K562 (cell line): ENCODE measurements around the gene SEC24B. TPM values are rescaled to one million over a fixed set of nuclear protein-coding genes. Genes with fewer than 3 reads are reported as not detected.
A peak's percentile ranks its signal among the peaks of the same experiment; 100 is the strongest.

ENCODE experiments used
- ATAC-seq: fragments of 200-7000 bp; cut with Tn5 transposase; 3 replicates; pipeline ENCODE4 v1.9.1; 2020; ENCODE audit warnings: moderate library complexity
- BruUV-seq: library from RNA; stranded (reverse); fragments of 400-500 nt; replicated peaks from 2 replicates; lab custom pipeline; 2021; lab: Mats Ljungman, UMichigan
- CTCF ChIA-PET: fragments of 300-600 bp; formaldehyde crosslinking; extraction: SDS; loops from one replicate; lab custom pipeline; 2021; ENCODE audit warnings: low intra/inter-chr PET ratio; lab: Yijun Ruan, JAX
- POLR2A ChIA-PET: fragments of 300-600, 350-650 bp; sonication (Branson Sonifier 250); formaldehyde crosslinking; extraction: SDS; loops from one replicate; lab custom pipeline; 2021; ENCODE audit warnings: antibody characterized with exemption, inconsistent platforms; lab: Yijun Ruan, JAX
- DNase-seq, 4 experiments: peaks; one replicate each; pipeline versions ENCODE4 v3.0.0 to v3.0.0-alpha.2; 2011 to 2018; ENCODE audit warnings: low spot score in 3 of 4, mixed read lengths in 3 of 4; ENCODE audit errors: extremely low read depth in 1 of 4
- FAIRE-seq: peaks from 2 replicates; lab custom pipeline; 2011; peaks lifted over from hg19 to GRCh38; lab: Jason Lieb, UNC
- H2AFZ ChIP-seq: 2 replicates; pipeline ENCODE4 v1.6.0; 2011; ENCODE audit warnings: low read depth, low read length, control low read depth, inconsistent platforms
- H3K27ac ChIP-seq: fragments of 200-600 bp; 3 replicates; pipeline ENCODE4 v1.8.0; 2011; ENCODE audit warnings: low read depth, mild to moderate bottlenecking, control low read depth, inconsistent platforms, low read length, moderate library complexity, mixed read lengths; ENCODE audit errors: extremely low read depth
- H3K27me3 ChIP-seq, 2 experiments: fragments of 300-600 bp in 1 of 2; 2 replicates in 1 of 2; 3 replicates in 1 of 2; pipeline versions ENCODE4 v1.6.0 to v1.8.0; 2011; ENCODE audit warnings: inconsistent platforms in 2 of 2, low read length in 2 of 2, mild to moderate bottlenecking in 1 of 2, mixed read lengths in 1 of 2, moderate library complexity in 1 of 2; ENCODE audit not compliant: control insufficient read depth in 2 of 2, insufficient read depth in 2 of 2
- H3K36me3 ChIP-seq: fragments of 300-600 bp; 3 replicates; pipeline ENCODE4 v1.8.0; 2011; ENCODE audit warnings: mild to moderate bottlenecking, low read length, inconsistent platforms; ENCODE audit not compliant: control insufficient read depth, insufficient read depth
- H3K4me1 ChIP-seq, 2 experiments: fragments of 200-600 bp in 1 of 2; replicated peaks in 1 of 2; 2 replicates in 1 of 2; 3 replicates in 1 of 2; pipeline versions ENCODE4 v1.5.1 to v1.8.0; 2011; ENCODE audit warnings: inconsistent platforms in 2 of 2, low read length in 2 of 2, mild to moderate bottlenecking in 1 of 2, mixed read lengths in 1 of 2, moderate library complexity in 1 of 2; ENCODE audit not compliant: control insufficient read depth in 2 of 2, insufficient read depth in 2 of 2
- H3K4me2 ChIP-seq: 2 replicates; pipeline ENCODE4 v1.6.1; 2011; ENCODE audit warnings: low read length, control low read depth, inconsistent platforms, mixed read lengths; ENCODE audit not compliant: insufficient read depth
- H3K4me3 ChIP-seq: fragments of 200-600 bp; sonication (generic), shearing (Covaris generic); 2 replicates; pipeline ENCODE4 v1.5.1; 2016; ENCODE audit warnings: control low read depth, inconsistent platforms
- H3K79me2 ChIP-seq: fragments of 200-600 bp; 3 replicates; pipeline ENCODE4 v1.8.0; 2011; ENCODE audit warnings: low read length, inconsistent platforms; ENCODE audit not compliant: control insufficient read depth, insufficient read depth
- H3K9ac ChIP-seq, 2 experiments: 2 replicates each; pipeline versions ENCODE4 v1.6.0 to v1.6.1; 2011; ENCODE audit warnings: low read depth in 2 of 2, low read length in 2 of 2, control low read depth in 1 of 2, inconsistent platforms in 1 of 2, mild to moderate bottlenecking in 1 of 2, mixed read lengths in 1 of 2; ENCODE audit not compliant: insufficient read depth in 1 of 2
- H3K9me1 ChIP-seq: one replicate; pipeline ENCODE4 v1.6.0; 2011; ENCODE audit warnings: inconsistent platforms, mild to moderate bottlenecking, low read length, moderate library complexity; ENCODE audit not compliant: control insufficient read depth, insufficient read depth
- H3K9me3 ChIP-seq: replicated peaks from 2 replicates; pipeline ENCODE4 v1.5.1; 2011; ENCODE audit warnings: low read depth, low read length, inconsistent platforms; ENCODE audit not compliant: control insufficient read depth, insufficient read depth
- H4K20me1 ChIP-seq: replicated peaks from 2 replicates; pipeline ENCODE4 v1.6.1; 2011; ENCODE audit warnings: low read length, inconsistent platforms, mixed read lengths; ENCODE audit not compliant: control insufficient read depth, insufficient read depth
- ELF1 ChIP-seq: fragments of 200-800 bp; sonication (Bioruptor generic); IDR thresholded peaks from 2 replicates; pipeline ENCODE4 v1.6.1; 2016; ENCODE audit warnings: missing genetic modification characterization, missing compliant biosample characterization
- LARP7 ChIP-seq: fragments of 450-650 bp; IDR thresholded peaks from 2 replicates; pipeline ENCODE4 v1.6.1; 2016
- NFIC ChIP-seq: fragments of 450-650 bp; IDR thresholded peaks from 2 replicates; pipeline ENCODE4 v1.6.1; 2017; ENCODE audit warnings: mild to moderate bottlenecking, inconsistent platforms
- SRSF9 ChIP-seq: fragments of 200-400 bp; formaldehyde crosslinking; IDR thresholded peaks from 2 replicates; pipeline ENCODE4 v1.6.1; 2017; ENCODE audit warnings: low read depth, low read length, borderline replicate concordance
- TAF15 ChIP-seq: fragments of 200-400 bp; formaldehyde crosslinking; IDR thresholded peaks from 2 replicates; pipeline ENCODE4 v1.6.1; 2017; ENCODE audit warnings: mild to moderate bottlenecking, low read depth, low read length, moderate library complexity
- ZNF274 ChIP-seq: IDR thresholded peaks from 2 replicates; pipeline ENCODE4 v1.6.1; 2011; ENCODE audit warnings: low read depth, mild to moderate bottlenecking, low read length, moderate library complexity, borderline replicate concordance
- WGBS: fragments of 100-300 bp; shearing (Covaris generic); methylation state at CpG from one replicate; pipeline ENCODE4 v1.1.6; 2016; ENCODE audit warnings: low coverage, mixed read lengths; ENCODE audit not compliant: insufficient coverage; ENCODE audit errors: missing lambda C conversion rate; 5-methylcytosine and 5-hydroxymethylcytosine counted together
- in situ Hi-C: fragments of 300-500 bp; cut with MboI; formaldehyde crosslinking; loops from 4 replicates; pipeline ENCODE4 v1.15.0; 2018; ENCODE audit warnings: inconsistent platforms, mixed read lengths
- intact Hi-C: fragments of 100-400 bp; cut with micrococcal nuclease; formaldehyde crosslinking; loops from 2 replicates; pipeline ENCODE4 v1.14.2; 2022
- polyA plus RNA-seq, 8 experiments: library from polyadenylated mRNA; depleted of rRNA in 4 of 8; stranded (reverse) in 5 of 8; unstranded in 3 of 8; fragments of >200 nt; fragmentation: Nextera tagmentation in 2 of 8; fragmentation: Illumina TruSeq in 1 of 8; extraction: Ambion mirVana in 2 of 8; extraction: Trizol in 1 of 8; gene quantifications; 2 replicates each; pipeline versions ENCODE4 v1.2.1 to v1.2.3, GENCODE V29; 2011 to 2014; ENCODE audit warnings: inconsistent platforms in 1 of 8, missing spikeins in 1 of 8
- total RNA-seq, 7 experiments: library from RNA; depleted of rRNA in 6 of 7; stranded (reverse); fragments of >200 nt in 6 of 7; fragmentation: Illumina TruSeq in 2 of 7; extraction: Trizol in 2 of 7; gene quantifications; 2 replicates each; pipeline versions ENCODE4 v1.2.1 to v1.2.3, GENCODE V29; 2011 to 2021; ENCODE audit warnings: low replicate concordance in 1 of 7
- TF ChIP-seq, protein P1 (sequence below): sonication (generic); formaldehyde crosslinking; IDR thresholded peaks from 2 replicates; pipeline ENCODE4 v1.8.1; 2023; ENCODE audit warnings: missing genetic modification reagents, mild to moderate bottlenecking, borderline replicate concordance
- TF ChIP-seq, protein P2 (sequence below), 2 experiments: fragments of 450-650 bp; IDR thresholded peaks; 2 replicates each; pipeline ENCODE4 v1.6.1; 2016; ENCODE audit warnings: mild to moderate bottlenecking in 2 of 2, borderline replicate concordance in 1 of 2, low read depth in 1 of 2, moderate library complexity in 1 of 2

SEC24B gene
- total and polyA plus RNA-seq, 9 of the 15 experiments (the other 6 are each of a cell fraction or from before 2014, with no cell fraction given): 6.3 to 46.4 (median 17.1) TPM

DNA sequence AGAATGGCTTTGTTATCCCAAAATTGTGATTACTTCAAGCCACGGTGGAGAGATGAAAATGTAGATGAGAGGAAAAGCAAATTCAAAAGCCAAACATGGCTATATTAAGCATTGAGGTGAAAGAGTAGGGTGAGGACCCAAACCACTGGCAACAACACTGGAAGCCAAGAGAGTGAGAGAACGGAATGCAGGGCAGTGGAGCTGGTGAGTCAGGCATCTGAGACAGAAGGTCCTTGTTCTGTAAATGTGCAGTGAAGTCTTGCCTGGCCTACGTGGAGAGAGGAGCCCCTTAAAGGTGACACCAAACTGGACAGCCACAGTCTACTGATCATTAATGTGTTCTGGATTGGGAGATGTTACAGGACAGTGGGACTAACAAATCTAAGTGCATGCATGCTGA is 22.8 kb upstream of the SEC24B start (continued):
- TF ChIP-seq, protein P1, sequence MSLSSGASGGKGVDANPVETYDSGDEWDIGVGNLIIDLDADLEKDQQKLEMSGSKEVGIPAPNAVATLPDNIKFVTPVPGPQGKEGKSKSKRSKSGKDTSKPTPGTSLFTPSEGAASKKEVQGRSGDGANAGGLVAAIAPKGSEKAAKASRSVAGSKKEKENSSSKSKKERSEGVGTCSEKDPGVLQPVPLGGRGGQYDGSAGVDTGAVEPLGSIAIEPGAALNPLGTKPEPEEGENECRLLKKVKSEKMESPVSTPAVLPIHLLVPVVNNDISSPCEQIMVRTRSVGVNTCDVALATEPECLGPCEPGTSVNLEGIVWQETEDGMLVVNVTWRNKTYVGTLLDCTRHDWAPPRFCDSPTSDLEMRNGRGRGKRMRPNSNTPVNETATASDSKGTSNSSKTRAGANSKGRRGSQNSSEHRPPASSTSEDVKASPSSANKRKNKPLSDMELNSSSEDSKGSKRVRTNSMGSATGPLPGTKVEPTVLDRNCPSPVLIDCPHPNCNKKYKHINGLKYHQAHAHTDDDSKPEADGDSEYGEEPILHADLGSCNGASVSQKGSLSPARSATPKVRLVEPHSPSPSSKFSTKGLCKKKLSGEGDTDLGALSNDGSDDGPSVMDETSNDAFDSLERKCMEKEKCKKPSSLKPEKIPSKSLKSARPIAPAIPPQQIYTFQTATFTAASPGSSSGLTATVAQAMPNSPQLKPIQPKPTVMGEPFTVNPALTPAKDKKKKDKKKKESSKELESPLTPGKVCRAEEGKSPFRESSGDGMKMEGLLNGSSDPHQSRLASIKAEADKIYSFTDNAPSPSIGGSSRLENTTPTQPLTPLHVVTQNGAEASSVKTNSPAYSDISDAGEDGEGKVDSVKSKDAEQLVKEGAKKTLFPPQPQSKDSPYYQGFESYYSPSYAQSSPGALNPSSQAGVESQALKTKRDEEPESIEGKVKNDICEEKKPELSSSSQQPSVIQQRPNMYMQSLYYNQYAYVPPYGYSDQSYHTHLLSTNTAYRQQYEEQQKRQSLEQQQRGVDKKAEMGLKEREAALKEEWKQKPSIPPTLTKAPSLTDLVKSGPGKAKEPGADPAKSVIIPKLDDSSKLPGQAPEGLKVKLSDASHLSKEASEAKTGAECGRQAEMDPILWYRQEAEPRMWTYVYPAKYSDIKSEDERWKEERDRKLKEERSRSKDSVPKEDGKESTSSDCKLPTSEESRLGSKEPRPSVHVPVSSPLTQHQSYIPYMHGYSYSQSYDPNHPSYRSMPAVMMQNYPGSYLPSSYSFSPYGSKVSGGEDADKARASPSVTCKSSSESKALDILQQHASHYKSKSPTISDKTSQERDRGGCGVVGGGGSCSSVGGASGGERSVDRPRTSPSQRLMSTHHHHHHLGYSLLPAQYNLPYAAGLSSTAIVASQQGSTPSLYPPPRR (CRISPR knock-in tag): no peak
- TF ChIP-seq TAF15: no peak

DNA sequence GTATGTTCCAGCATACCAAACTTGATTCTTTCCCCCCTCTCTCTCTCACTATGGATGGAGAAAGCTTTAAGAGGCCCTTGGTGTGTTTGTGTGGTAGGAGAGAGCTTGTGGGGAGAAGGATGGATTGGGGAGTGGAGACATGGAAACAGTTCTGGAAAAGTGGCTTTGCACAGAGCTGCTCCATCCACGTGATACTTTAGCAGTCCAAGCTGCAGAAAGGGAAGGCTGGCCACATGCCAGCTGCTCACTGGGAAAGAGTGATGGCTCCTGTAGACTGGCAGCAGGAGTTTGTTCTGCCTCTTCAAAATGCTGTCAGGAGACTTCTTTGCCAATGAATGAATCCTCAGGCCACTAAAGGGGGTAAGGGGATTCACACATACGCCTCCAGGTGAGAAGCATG is 21.7 kb upstream of the SEC24B start:
- intact Hi-C loops (no loop called here), in situ Hi-C loops (loop anchor here (25.0 kb wide), 1 partner anchor 1100 kb away; no protein-coding TSS in a partner anchor)
- no peaks in the 10 kb centered on the region for H3K4me1 ChIP-seq
- H3K9ac ChIP-seq: no peak overlapping the region
- peaks cover 0 to 4% of the 10 kb centered on the region in 2 experiments; a peak in 1 of 5 replicates for H3K27me3 ChIP-seq
- H3K9me3 ChIP-seq: no peaks in the 10 kb centered on the region
- DNase-seq (no peak), ATAC-seq (no peak), FAIRE-seq (no peak)
- H3K79me2 ChIP-seq: no peaks in the 10 kb centered on the region
- H4K20me1 ChIP-seq: no peaks in the 10 kb centered on the region
- no peaks in the 10 kb centered on the region for H3K36me3 ChIP-seq
- no peak overlapping the region for H3K4me3 ChIP-seq
- no peak overlapping the region for H3K4me2 ChIP-seq
- CTCF ChIA-PET: no interaction called here
- H3K27ac ChIP-seq: no peak overlapping the region
- H2AFZ ChIP-seq: no peak overlapping the region
- no TSS peak for BruUV-seq
- H3K9me1 ChIP-seq: no peaks in the 10 kb centered on the region
- whole genome bisulfite sequencing: 16% methylated on average over 2 of the region's 2 CpGs
- POLR2A ChIA-PET: no interaction called here
- TF ChIP-seq, protein P2, sequence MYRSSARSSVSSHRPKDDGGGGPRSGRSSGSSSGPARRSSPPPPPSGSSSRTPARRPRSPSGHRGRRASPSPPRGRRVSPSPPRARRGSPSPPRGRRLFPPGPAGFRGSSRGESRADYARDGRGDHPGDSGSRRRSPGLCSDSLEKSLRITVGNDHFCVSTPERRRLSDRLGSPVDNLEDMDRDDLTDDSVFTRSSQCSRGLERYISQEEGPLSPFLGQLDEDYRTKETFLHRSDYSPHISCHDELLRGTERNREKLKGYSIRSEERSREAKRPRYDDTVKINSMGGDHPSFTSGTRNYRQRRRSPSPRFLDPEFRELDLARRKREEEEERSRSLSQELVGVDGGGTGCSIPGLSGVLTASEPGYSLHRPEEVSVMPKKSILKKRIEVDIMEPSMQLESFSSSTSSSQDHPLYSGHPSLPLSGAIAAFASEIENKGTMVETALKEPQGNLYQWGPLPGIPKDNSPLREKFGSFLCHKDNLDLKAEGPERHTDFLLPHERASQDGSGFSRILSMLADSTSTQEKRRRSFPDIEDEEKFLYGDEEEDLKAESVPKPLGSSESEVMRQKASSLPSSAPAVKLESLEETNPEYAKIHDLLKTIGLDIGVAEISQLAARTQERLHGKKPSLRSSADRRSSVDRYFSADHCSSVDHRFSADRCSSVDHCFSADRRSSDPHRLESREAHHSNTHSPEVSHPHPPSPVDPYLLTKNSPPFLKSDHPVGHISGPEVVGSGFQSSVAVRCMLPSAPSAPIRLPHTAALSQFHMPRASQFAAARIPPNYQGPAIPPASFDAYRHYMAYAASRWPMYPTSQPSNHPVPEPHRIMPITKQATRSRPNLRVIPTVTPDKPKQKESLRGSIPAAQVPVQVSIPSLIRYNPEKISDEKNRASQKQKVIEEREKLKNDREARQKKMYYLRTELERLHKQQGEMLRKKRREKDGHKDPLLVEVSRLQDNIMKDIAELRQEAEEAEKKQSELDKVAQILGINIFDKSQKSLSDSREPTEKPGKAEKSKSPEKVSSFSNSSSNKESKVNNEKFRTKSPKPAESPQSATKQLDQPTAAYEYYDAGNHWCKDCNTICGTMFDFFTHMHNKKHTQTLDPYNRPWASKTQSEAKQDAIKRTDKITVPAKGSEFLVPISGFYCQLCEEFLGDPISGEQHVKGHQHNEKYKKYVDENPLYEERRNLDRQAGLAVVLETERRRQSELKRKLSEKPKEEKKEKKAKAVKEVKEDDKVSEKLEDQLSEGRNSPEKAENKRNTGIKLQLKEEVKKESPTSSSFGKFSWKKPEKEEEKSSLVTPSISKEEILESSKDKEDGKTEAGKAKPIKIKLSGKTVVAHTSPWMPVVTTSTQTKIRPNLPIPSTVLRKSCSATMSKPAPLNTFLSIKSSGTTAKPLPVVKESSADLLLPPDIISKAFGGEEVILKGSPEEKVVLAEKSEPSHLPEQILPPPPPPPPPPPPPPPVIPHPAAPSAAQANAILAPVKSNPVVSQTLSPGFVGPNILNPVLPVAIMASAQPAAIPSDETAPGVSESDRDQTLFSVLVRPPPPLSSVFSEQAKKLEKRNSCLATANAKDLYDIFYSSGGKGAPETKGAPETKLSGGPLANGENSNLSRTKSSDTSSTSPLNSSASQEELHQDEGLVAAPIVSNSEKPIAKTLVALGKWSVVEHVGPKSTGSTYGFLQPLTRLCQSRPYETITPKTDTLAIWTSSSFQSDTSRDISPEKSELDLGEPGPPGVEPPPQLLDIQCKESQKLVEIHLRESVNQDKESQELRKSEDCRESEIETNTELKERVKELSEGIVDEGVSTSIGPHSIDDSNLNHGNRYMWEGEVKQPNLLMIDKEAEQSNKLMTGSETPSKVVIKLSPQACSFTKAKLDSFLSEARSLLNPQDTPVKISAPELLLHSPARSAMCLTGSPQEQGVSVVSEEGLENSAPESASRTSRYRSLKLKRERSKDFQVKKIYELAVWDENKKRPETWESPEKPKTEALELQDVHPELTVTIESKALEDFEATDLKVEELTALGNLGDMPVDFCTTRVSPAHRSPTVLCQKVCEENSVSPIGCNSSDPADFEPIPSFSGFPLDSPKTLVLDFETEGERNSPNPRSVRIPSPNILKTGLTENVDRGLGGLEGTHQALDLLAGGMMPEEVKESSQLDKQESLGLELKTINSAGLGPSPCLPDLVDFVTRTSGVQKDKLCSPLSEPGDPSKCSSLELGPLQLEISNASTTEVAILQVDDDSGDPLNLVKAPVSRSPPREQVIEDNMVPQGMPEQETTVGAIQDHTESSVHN (IDR thresholded peaks at IDR 0.05; ENCODE audit: borderline replicate concordance in 1 of 2, low read depth in 1 of 2): no peak
- no peak for TF ChIP-seq SRSF9
- TF ChIP-seq ZNF274: no peak
- no peak for TF ChIP-seq ELF1
- TF ChIP-seq NFIC: peak; percentile 61
- no peak for TF ChIP-seq LARP7
